H9 (cell line): Measurements from ENCODE around the gene TMEM192. TPM values are rescaled to one million over a fixed set of nuclear protein-coding genes. Genes with fewer than 3 reads are reported as not detected.

Experiments
- DNase-seq: peaks from one replicate; pipeline ENCODE4 v3.0.0-alpha.2; 2017
- H2AFZ ChIP-seq: one replicate; pipeline ENCODE4 v1.6.1; 2013; ENCODE audit warnings: mild to moderate bottlenecking, low read length, control low read depth, moderate library complexity
- H2AK5ac ChIP-seq: 2 replicates; pipeline ENCODE4 v1.6.1; 2013; ENCODE audit warnings: low read length, control low read depth, mixed read lengths; ENCODE audit not compliant: insufficient read length
- H2BK120ac ChIP-seq: one replicate; pipeline ENCODE4 v1.6.1; 2013; ENCODE audit warnings: low read depth, mild to moderate bottlenecking, low read length, control low read depth, inconsistent platforms; ENCODE audit not compliant: poor library complexity, severe bottlenecking
- H2BK12ac ChIP-seq: 2 replicates; pipeline ENCODE4 v1.6.1; 2013; ENCODE audit warnings: low read length, control low read depth, mixed read lengths, low read depth; ENCODE audit not compliant: insufficient read length
- H2BK15ac ChIP-seq: 2 replicates; pipeline ENCODE4 v1.6.1; 2013; ENCODE audit warnings: low read depth, low read length, control low read depth
- H2BK20ac ChIP-seq: one replicate; pipeline ENCODE4 v1.6.1; 2013; ENCODE audit warnings: low read depth, mild to moderate bottlenecking, low read length, control low read depth, inconsistent platforms; ENCODE audit not compliant: poor library complexity, severe bottlenecking
- H2BK5ac ChIP-seq: 2 replicates; pipeline ENCODE4 v1.6.1; 2013; ENCODE audit warnings: low read length, control low read depth, mixed read lengths; ENCODE audit not compliant: insufficient read length
- H3K14ac ChIP-seq: 2 replicates; pipeline ENCODE4 v1.6.1; 2013; ENCODE audit warnings: low read length, control low read depth; ENCODE audit not compliant: insufficient read depth
- H3K18ac ChIP-seq: 2 replicates; pipeline ENCODE4 v1.6.1; 2013; ENCODE audit warnings: low read depth, mild to moderate bottlenecking, mixed read lengths, low read length, control low read depth; ENCODE audit not compliant: insufficient read length
- H3K23ac ChIP-seq: 2 replicates; pipeline ENCODE4 v1.6.1; 2013; ENCODE audit warnings: low read length, control low read depth, mixed read lengths, low read depth; ENCODE audit not compliant: insufficient read length
- H3K23me2 ChIP-seq: 2 replicates; pipeline ENCODE4 v1.6.1; 2013; ENCODE audit warnings: low read depth, mild to moderate bottlenecking, mixed read lengths, low read length, control low read depth; ENCODE audit not compliant: insufficient read length, poor library complexity, severe bottlenecking
- H3K27ac ChIP-seq: 2 replicates; pipeline ENCODE4 v1.5.1; 2013; ENCODE audit warnings: low read length, control low read depth, mixed read lengths, low read depth; ENCODE audit not compliant: insufficient read length
- H3K27me3 ChIP-seq: 2 replicates; pipeline ENCODE4 v1.6.1; 2013; ENCODE audit warnings: low read length, control low read depth, inconsistent platforms; ENCODE audit not compliant: insufficient read depth
- H3K4ac ChIP-seq: 2 replicates; pipeline ENCODE4 v1.6.1; 2013; ENCODE audit warnings: low read depth, mild to moderate bottlenecking, control low read depth, inconsistent platforms, low read length, moderate library complexity
- H3K4me1 ChIP-seq: 2 replicates; pipeline ENCODE4 v1.6.1; 2013; ENCODE audit warnings: low read length, control low read depth, inconsistent platforms; ENCODE audit not compliant: insufficient read depth
- H3K4me2 ChIP-seq: 2 replicates; pipeline ENCODE4 v1.6.1; 2013; ENCODE audit warnings: low read length, control low read depth, mixed read lengths; ENCODE audit not compliant: insufficient read length, insufficient read depth
- H3K56ac ChIP-seq: 2 replicates; pipeline ENCODE4 v1.6.1; 2013; ENCODE audit warnings: low read depth, mild to moderate bottlenecking, mixed read lengths, low read length, control low read depth; ENCODE audit not compliant: insufficient read length
- H3K79me1 ChIP-seq: 2 replicates; pipeline ENCODE4 v1.6.1; 2013; ENCODE audit warnings: low read depth, mild to moderate bottlenecking, moderate library complexity, low read length, control low read depth, inconsistent platforms; ENCODE audit not compliant: insufficient read depth, poor library complexity, severe bottlenecking
- H3K79me2 ChIP-seq: 2 replicates; pipeline ENCODE4 v1.6.1; 2013; ENCODE audit warnings: low read length, control low read depth, inconsistent platforms; ENCODE audit not compliant: insufficient read depth
- H3K9ac ChIP-seq: 2 replicates; pipeline ENCODE4 v1.6.1; 2013; ENCODE audit warnings: low read length, control low read depth, mixed read lengths; ENCODE audit not compliant: insufficient read length; ENCODE audit errors: extremely low read depth
- H3K9me3 ChIP-seq: one replicate; pipeline ENCODE4 v1.6.1; 2013; ENCODE audit warnings: low read depth, low read length, inconsistent platforms; ENCODE audit not compliant: control insufficient read depth
- H3T11ph ChIP-seq: one replicate; pipeline ENCODE4 v1.6.1; 2013; ENCODE audit warnings: mild to moderate bottlenecking, low read length, control low read depth, inconsistent platforms
- H4K20me1 ChIP-seq: one replicate; pipeline ENCODE4 v1.6.1; 2013; ENCODE audit not compliant: control insufficient read depth, insufficient read length, insufficient read depth
- H4K5ac ChIP-seq: 2 replicates; pipeline ENCODE4 v1.6.1; 2013; ENCODE audit warnings: low read depth, mild to moderate bottlenecking, mixed read lengths, low read length, control low read depth; ENCODE audit not compliant: insufficient read length
- H4K8ac ChIP-seq: replicated peaks from 2 replicates; pipeline ENCODE4 v1.6.1; 2013; ENCODE audit warnings: low read length, control low read depth, mixed read lengths, low read depth; ENCODE audit not compliant: insufficient read length
- H4K91ac ChIP-seq: 2 replicates; pipeline ENCODE4 v1.6.1; 2013; ENCODE audit warnings: low read depth, mild to moderate bottlenecking, moderate library complexity, mixed read lengths, low read length, control low read depth; ENCODE audit not compliant: insufficient read length
- H3K27ac Mint-ChIP-seq, 3 experiments: 2 replicates in 2 of 3; 3 replicates in 1 of 3; pipeline ENCODE4 v1.8.0; 2020 to 2021; ENCODE audit warnings: mixed read lengths in 3 of 3, mild to moderate bottlenecking in 1 of 3, moderate library complexity in 1 of 3
- H3K27me3 Mint-ChIP-seq: 2 replicates; pipeline ENCODE4 v1.8.0; 2021; ENCODE audit warnings: low read depth, mild to moderate bottlenecking, moderate library complexity, mixed read lengths
- H3K36me3 Mint-ChIP-seq, 3 experiments: 2 replicates in 2 of 3; 3 replicates in 1 of 3; pipeline ENCODE4 v1.8.0; 2020 to 2021; ENCODE audit warnings: low read depth in 3 of 3, mixed read lengths in 3 of 3; ENCODE audit not compliant: insufficient read depth in 1 of 3
- H3K4me1 Mint-ChIP-seq, 2 experiments: 2 replicates each; pipeline ENCODE4 v1.8.0; 2020; ENCODE audit warnings: mixed read lengths in 2 of 2
- H3K4me3 Mint-ChIP-seq, 2 experiments: 2 replicates in 1 of 2; 3 replicates in 1 of 2; pipeline ENCODE4 v1.8.0; 2020 to 2021; ENCODE audit warnings: mild to moderate bottlenecking in 2 of 2, mixed read lengths in 2 of 2, moderate library complexity in 1 of 2
- H3K9me3 Mint-ChIP-seq, 2 experiments: 2 replicates in 1 of 2; 3 replicates in 1 of 2; pipeline ENCODE4 v1.8.0; 2020; ENCODE audit warnings: mild to moderate bottlenecking in 2 of 2, mixed read lengths in 2 of 2, moderate library complexity in 1 of 2
- CTCF ChIP-seq: fragments of 200-600 bp; sonication (generic); conservative IDR thresholded peaks from 3 replicates; pipeline ENCODE4 v1.8.0; 2021; ENCODE audit warnings: antibody characterized with exemption, mild to moderate bottlenecking
- WGBS: extraction: QIAGEN DNeasy Blood & Tissue Kit; methylation state at CpG from one replicate; pipeline ENCODE4 v1.1.7; 2013; ENCODE audit warnings: missing lambda C conversion rate, low lambda C conversion rate, mixed read lengths; ENCODE audit not compliant: insufficient read length; ENCODE audit errors: extremely low coverage; 5-methylcytosine and 5-hydroxymethylcytosine counted together
- total RNA-seq: library from RNA; stranded (reverse); gene quantifications from 2 replicates; pipeline ENCODE4 v1.2.1, GENCODE V29; 2021

The TMEM192 gene
- total RNA-seq, 1 experiment from 2014 or later: 8.3 TPM

- no peak overlapping the region for H2BK120ac ChIP-seq
- Mint-ChIP-seq H3K4me3 (peak overlapping the region; percentile 92 to 93), H3K27me3 (no peaks in the 10 kb centered on the region), H3K9me3 (no peaks in the 10 kb centered on the region), H3K36me3 (peaks cover 0 to 8% (median 0%) of the 10 kb centered on the region in 3 experiments; a peak in 1 of 7 replicates), H3K27ac (peak overlapping the region in 1 of 3 experiments; percentile 55; a peak in 1 of 7 replicates), H3K4me1 (peaks cover 5 to 15% of the 10 kb centered on the region in 2 experiments)
- TF ChIP-seq CTCF: no peak
- no peak overlapping the region for H3K18ac ChIP-seq
- no peak overlapping the region for H4K5ac ChIP-seq
- H4K20me1 ChIP-seq: no peaks in the 10 kb centered on the region
- H3K79me1 ChIP-seq: no peaks in the 10 kb centered on the region
- H2BK5ac ChIP-seq: no peak overlapping the region
- no peak for DNase-seq
- H3K4me1 ChIP-seq: no peaks in the 10 kb centered on the region
- no peak overlapping the region for H3K23ac ChIP-seq
- H3T11ph ChIP-seq: no peak overlapping the region
- H4K91ac ChIP-seq: no peak overlapping the region
- no peak overlapping the region for H3K4ac ChIP-seq
- H2AK5ac ChIP-seq: no peak overlapping the region
- no peak overlapping the region for H3K56ac ChIP-seq
- no peaks in the 10 kb centered on the region for H3K79me2 ChIP-seq
- H2BK12ac ChIP-seq: no peak overlapping the region
- H2BK20ac ChIP-seq: no peak overlapping the region
- H2AFZ ChIP-seq: no peak overlapping the region
- no peaks in the 10 kb centered on the region for H3K23me2 ChIP-seq
- H3K27ac ChIP-seq: no peak overlapping the region
- no peak overlapping the region for H4K8ac ChIP-seq
- peak overlapping the region; percentile 57 for H3K4me2 ChIP-seq
- no peak overlapping the region for H2BK15ac ChIP-seq
- WGBS: no CpG with 5 or more reads among the region's 17 CpGs
- no peak overlapping the region for H3K14ac ChIP-seq
- H3K9me3 ChIP-seq: no peaks in the 10 kb centered on the region
- no peaks in the 10 kb centered on the region for H3K27me3 ChIP-seq
- peak overlapping the region; percentile 67 for H3K9ac ChIP-seq
These were observed 723 bp downstream of the TMEM192 start for GRCh38 chr4:165111906-165112367.
